B cell (primary cell): ENCODE data around the gene PSTPIP1. TPM values are rescaled to one million over a fixed set of nuclear protein-coding genes. Genes with fewer than 3 reads are reported as not detected.

Experiments used
- ATAC-seq: fragments of 200-7000 bp; cut with Tn5 transposase; one replicate; pipeline ENCODE4 v1.10.0; 2021; ENCODE audit warnings: low read depth, mild to moderate bottlenecking, moderate number of reproducible peaks, moderate library complexity
- CTCF ChIA-PET: fragments of 350-600 bp; sonication (Branson Sonifier 250); formaldehyde crosslinking; loops from one replicate; lab custom pipeline; 2021; ENCODE audit warnings: antibody characterized with exemption, inconsistent platforms; lab: Charles Lee
- POLR2A ChIA-PET: fragments of 350-600 bp; sonication (Branson Sonifier 250); formaldehyde crosslinking; loops from one replicate; lab custom pipeline; 2021; ENCODE audit warnings: antibody characterized with exemption; lab: Charles Lee
- DNase-seq: peaks from one replicate; pipeline ENCODE4 v3.0.0; 2013
- H2AFZ ChIP-seq: 2 replicates; pipeline ENCODE4 v1.6.1; 2012; ENCODE audit warnings: mild to moderate bottlenecking, low read depth, low read length; ENCODE audit not compliant: insufficient read depth, poor library complexity, severe bottlenecking
- H3K27ac ChIP-seq, 2 donors: 1 replicate in 1 of 2; 2 replicates in 1 of 2; pipeline ENCODE4 v1.5.1; 2012 to 2013; ENCODE audit warnings: low read length in 2 of 2, mild to moderate bottlenecking in 2 of 2, moderate library complexity in 1 of 2
- H3K27me3 ChIP-seq, 4 experiments: fragments of 200-600 bp in 1 of 4; sonication (generic) in 1 of 4; replicated peaks in 1 of 4; 1 replicate in 2 of 4; 2 replicates in 2 of 4; pipeline versions ENCODE4 v1.6.1 to v1.7.0; 2013 to 2016; ENCODE audit warnings: low read length in 3 of 4, mild to moderate bottlenecking in 2 of 4, mixed read lengths in 1 of 4, moderate library complexity in 1 of 4; ENCODE audit not compliant: insufficient read depth in 4 of 4, control insufficient read depth in 3 of 4; ENCODE audit errors: control extremely low read depth in 1 of 4
- H3K36me3 ChIP-seq, 2 experiments: replicated peaks in 1 of 2; 1 replicate in 1 of 2; 2 replicates in 1 of 2; pipeline versions ENCODE4 v1.6.1 to v1.7.1; 2013; ENCODE audit warnings: low read length in 1 of 2; ENCODE audit not compliant: insufficient read depth in 2 of 2, control insufficient read depth in 1 of 2; ENCODE audit errors: control extremely low read depth in 1 of 2, extremely low read depth in 1 of 2
- H3K4me1 ChIP-seq, 2 donors: fragments of 200-600 bp in 1 of 2; sonication (generic) in 1 of 2; 1 replicate in 1 of 2; 2 replicates in 1 of 2; pipeline versions ENCODE4 v1.5.1 to v1.6.1; 2013 to 2017; ENCODE audit warnings: low read length in 2 of 2; ENCODE audit not compliant: control insufficient read depth in 2 of 2, insufficient read depth in 2 of 2
- H3K4me2 ChIP-seq: replicated peaks from 2 replicates; pipeline ENCODE3; 2012; ENCODE audit warnings: mild to moderate bottlenecking, low read depth, low read length; ENCODE audit not compliant: poor library complexity, severe bottlenecking
- H3K4me3 ChIP-seq, 5 experiments: fragments of 200-600 bp in 1 of 5; sonication (generic) in 1 of 5; 1 replicate in 3 of 5; 2 replicates in 2 of 5; pipeline versions ENCODE4 v1.5.1 to v1.7.0; 2011 to 2016; ENCODE audit warnings: low read length in 4 of 5, mild to moderate bottlenecking in 4 of 5, low read depth in 2 of 5, control low read depth in 1 of 5, moderate library complexity in 1 of 5; ENCODE audit not compliant: insufficient read depth in 1 of 5; ENCODE audit errors: control extremely low read depth in 1 of 5, extremely low read depth in 1 of 5
- H3K79me2 ChIP-seq: fragments of 200-600 bp; sonication (generic); one replicate; pipeline ENCODE4 v1.6.0; 2016; ENCODE audit warnings: low read length; ENCODE audit not compliant: control insufficient read depth, insufficient read depth
- H3K9ac ChIP-seq: fragments of 200-600 bp; sonication (generic); 2 replicates; pipeline ENCODE4 v1.6.1; 2017; ENCODE audit warnings: mild to moderate bottlenecking, low read length, moderate library complexity
- H3K9me3 ChIP-seq, 3 donors: one replicate each; pipeline versions ENCODE4 v1.6.1 to v1.7.1; 2013; ENCODE audit warnings: low read length in 2 of 3; ENCODE audit not compliant: control insufficient read depth in 2 of 3, insufficient read depth in 1 of 3; ENCODE audit errors: control extremely low read depth in 1 of 3
- H4K20me1 ChIP-seq: 2 replicates; pipeline ENCODE4 v1.6.0; 2012; ENCODE audit warnings: mild to moderate bottlenecking, low read length; ENCODE audit not compliant: insufficient read depth, control insufficient read depth, poor library complexity, severe bottlenecking
- H3K27ac Mint-ChIP-seq: one replicate; pipeline ENCODE4 v1.8.0; 2021; ENCODE audit warnings: mixed read lengths
- H3K27me3 Mint-ChIP-seq: one replicate; pipeline ENCODE4 v1.8.0; 2021; ENCODE audit warnings: mixed read lengths
- H3K4me1 Mint-ChIP-seq: one replicate; pipeline ENCODE4 v1.8.0; 2021; ENCODE audit warnings: mixed read lengths
- H3K4me3 Mint-ChIP-seq: one replicate; pipeline ENCODE4 v1.8.0; 2021; ENCODE audit warnings: mixed read lengths
- H3K9me3 Mint-ChIP-seq: one replicate; pipeline ENCODE4 v1.8.0; 2022; ENCODE audit warnings: mixed read lengths; ENCODE audit not compliant: insufficient read depth
- EZH2 ChIP-seq: IDR thresholded peaks from 2 replicates; pipeline ENCODE4 v1.6.1; 2012; ENCODE audit warnings: borderline replicate concordance, low read depth, mild to moderate bottlenecking, moderate library complexity, low read length; ENCODE audit not compliant: insufficient read depth, poor library complexity, severe bottlenecking
- WGBS: methylation state at CpG from one replicate; pipeline ENCODE4 v1.1.5; 2013; ENCODE audit warnings: missing lambda C conversion rate; ENCODE audit not compliant: insufficient coverage; 5-methylcytosine and 5-hydroxymethylcytosine counted together
- intact Hi-C: fragments of 100-400 bp; cut with micrococcal nuclease; formaldehyde crosslinking; loops from one replicate; pipeline ENCODE4 v1.10.0; 2022
- polyA plus RNA-seq: library from polyadenylated mRNA; depleted of rRNA; stranded (reverse); fragments of >200 nt; gene quantifications from 2 replicates; pipeline ENCODE4 v1.2.3, GENCODE V29; 2012
- total RNA-seq, 2 donors: library from RNA; stranded (reverse); fragments of 120-200 nt in 1 of 2; gene quantifications; 1 replicate in 1 of 2; 2 replicates in 1 of 2; pipeline versions ENCODE4 v1.2.3 to v1.2.4, GENCODE V29; 2013 to 2022
- TF ChIP-seq, protein P1 (sequence below): fragments of 200-600 bp; IDR thresholded peaks from one replicate; pipeline ENCODE4 v1.8.0; 2022; ENCODE audit warnings: antibody characterized with exemption, mild to moderate bottlenecking

PSTPIP1 gene
- total and polyA plus RNA-seq, 2 donors (not counting 1 experiment from before 2014, with no cell fraction given), result 69.0 to 79.3 TPM

DNA sequence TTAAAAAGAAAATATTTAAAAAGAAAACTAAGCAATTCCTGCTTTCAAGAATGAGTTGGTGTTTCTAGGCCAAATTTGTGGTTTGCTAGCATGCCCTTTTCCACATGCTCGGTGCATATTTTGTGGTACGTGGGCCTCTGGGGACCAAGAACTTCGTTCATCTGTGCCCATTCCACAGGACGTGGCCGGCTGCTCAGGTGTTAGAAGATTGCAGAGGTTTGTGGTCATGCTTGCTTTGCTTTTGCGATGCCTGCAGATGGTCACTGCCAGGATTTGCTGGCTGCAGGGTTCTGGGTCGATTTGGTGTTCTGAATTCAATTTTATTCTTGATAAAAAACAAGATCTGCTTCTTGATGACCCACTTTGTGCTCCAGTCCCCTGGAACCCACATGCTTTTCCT, 7.5 kb downstream of the PSTPIP1 start:
- peaks cover 42 to 57% of the 10 kb centered on the region in 2 donors for H3K4me1 ChIP-seq
- H3K36me3 ChIP-seq, result peaks cover 6 to 28% of the 10 kb centered on the region in 2 experiments
- peaks cover 57% of the 10 kb centered on the region for H3K4me1 Mint-ChIP-seq
- no peak overlapping the region for H2AFZ ChIP-seq
- no peak for TF ChIP-seq EZH2
- TF ChIP-seq, protein P1, sequence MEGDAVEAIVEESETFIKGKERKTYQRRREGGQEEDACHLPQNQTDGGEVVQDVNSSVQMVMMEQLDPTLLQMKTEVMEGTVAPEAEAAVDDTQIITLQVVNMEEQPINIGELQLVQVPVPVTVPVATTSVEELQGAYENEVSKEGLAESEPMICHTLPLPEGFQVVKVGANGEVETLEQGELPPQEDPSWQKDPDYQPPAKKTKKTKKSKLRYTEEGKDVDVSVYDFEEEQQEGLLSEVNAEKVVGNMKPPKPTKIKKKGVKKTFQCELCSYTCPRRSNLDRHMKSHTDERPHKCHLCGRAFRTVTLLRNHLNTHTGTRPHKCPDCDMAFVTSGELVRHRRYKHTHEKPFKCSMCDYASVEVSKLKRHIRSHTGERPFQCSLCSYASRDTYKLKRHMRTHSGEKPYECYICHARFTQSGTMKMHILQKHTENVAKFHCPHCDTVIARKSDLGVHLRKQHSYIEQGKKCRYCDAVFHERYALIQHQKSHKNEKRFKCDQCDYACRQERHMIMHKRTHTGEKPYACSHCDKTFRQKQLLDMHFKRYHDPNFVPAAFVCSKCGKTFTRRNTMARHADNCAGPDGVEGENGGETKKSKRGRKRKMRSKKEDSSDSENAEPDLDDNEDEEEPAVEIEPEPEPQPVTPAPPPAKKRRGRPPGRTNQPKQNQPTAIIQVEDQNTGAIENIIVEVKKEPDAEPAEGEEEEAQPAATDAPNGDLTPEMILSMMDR, result no peak
- peaks cover 89% of the 10 kb centered on the region for H3K79me2 ChIP-seq
- H3K9me3 Mint-ChIP-seq, result peaks cover 3% of the 10 kb centered on the region
- H3K4me3 ChIP-seq, result peak overlapping the region in 2 of 5 experiments; percentile 3 to 6
- peaks cover 0 to 4% (median 0%) of the 10 kb centered on the region in 3 donors for H3K9me3 ChIP-seq
- DNase-seq (no peak), ATAC-seq (peak; percentile 48)
- H3K9ac ChIP-seq, result peak overlapping the region; percentile 7
- H3K4me3 Mint-ChIP-seq, result peak overlapping the region; percentile 80
- no peaks in the 10 kb centered on the region for H3K27me3 Mint-ChIP-seq
- H3K27ac ChIP-seq, result peak overlapping the region; percentile 23 to 44
- ChIA-PET CTCF (interaction anchor here (0.9 to 2.3 kb wide), 2 partner anchors 22 to 27 kb away, joined by 4 to 8 read pairs; no protein-coding TSS in a partner anchor), POLR2A (no interaction called here)
- 0% methylated on average over 3 of the region's 7 CpGs for WGBS
- peaks cover 81% of the 10 kb centered on the region for H4K20me1 ChIP-seq
- intact Hi-C loops, result no loop called here
- H3K27me3 ChIP-seq, result no peaks in the 10 kb centered on the region
- H3K27ac Mint-ChIP-seq, result peak overlapping the region; percentile 84
- peak overlapping the region; percentile 63 for H3K4me2 ChIP-seq
